Activated naive CD8-positive, alpha-beta T cell treated with anti-CD3 and anti-CD28 coated beads for 36 hours (primary cell): ENCODE measurements around the gene UBE2J2. TPM values are rescaled to one million over a fixed set of nuclear protein-coding genes. Genes with fewer than 3 reads are reported as not detected.

Source experiments
- DNase-seq: peaks from one replicate; pipeline ENCODE4 v3.0.0; 2021
- H3K27ac Mint-ChIP-seq: one replicate; pipeline ENCODE4 v1.8.0; 2022; ENCODE audit warnings: mild to moderate bottlenecking, moderate library complexity, mixed read lengths
- H3K27me3 Mint-ChIP-seq: one replicate; pipeline ENCODE4 v1.8.0; 2022; ENCODE audit warnings: mild to moderate bottlenecking, mixed read lengths
- H3K36me3 Mint-ChIP-seq: one replicate; pipeline ENCODE4 v1.8.0; 2021; ENCODE audit warnings: mild to moderate bottlenecking, mixed read lengths
- H3K4me1 Mint-ChIP-seq: one replicate; pipeline ENCODE4 v1.8.0; 2021; ENCODE audit warnings: mixed read lengths
- H3K4me3 Mint-ChIP-seq: one replicate; pipeline ENCODE4 v1.8.0; 2022; ENCODE audit warnings: mild to moderate bottlenecking, moderate library complexity, mixed read lengths
- H3K9me3 Mint-ChIP-seq: one replicate; pipeline ENCODE4 v1.8.0; 2022; ENCODE audit warnings: mixed read lengths
- total RNA-seq, 2 experiments: library from RNA; stranded (reverse); gene quantifications; one replicate each; pipeline ENCODE4 v1.2.3, GENCODE V29; 2021

The UBE2J2 gene
- total RNA-seq, 2 experiments from 2014 or later = 69.9 to 70.6 TPM

DNA sequence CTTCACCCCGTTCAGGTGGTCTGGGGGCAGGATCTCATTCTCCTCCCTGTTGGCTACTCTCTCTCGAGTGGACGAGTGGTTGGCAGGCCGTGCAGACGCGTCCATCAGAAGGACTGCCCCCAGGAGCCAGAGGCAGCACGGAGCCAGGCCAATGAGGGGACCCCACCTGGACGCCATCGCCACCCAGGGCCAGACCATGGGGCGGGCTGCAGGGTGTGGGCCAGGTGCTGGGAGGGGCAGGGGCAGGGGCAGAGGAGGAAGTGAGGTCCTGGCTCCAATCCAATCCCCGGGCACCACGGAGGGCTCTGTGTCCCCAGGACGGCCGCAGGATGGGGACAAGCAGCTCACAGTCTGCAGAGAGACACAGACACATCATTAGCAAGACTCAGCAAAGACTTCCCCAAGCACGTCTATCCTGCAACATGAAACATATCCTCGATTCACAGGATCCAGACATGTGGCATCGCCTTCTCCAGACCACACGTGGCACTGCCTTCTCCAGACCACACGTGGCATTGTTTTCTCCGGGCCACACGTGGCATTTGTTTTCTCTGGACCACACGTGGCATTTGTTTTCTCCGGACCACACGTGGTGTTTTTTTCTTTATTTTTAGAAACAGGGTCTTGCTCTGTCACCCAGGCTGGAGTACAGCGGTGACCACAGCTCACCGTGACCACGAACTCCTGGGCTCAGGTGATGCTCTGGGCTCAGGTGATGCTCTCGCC is 44.9 kb downstream of the UBE2J2 start:
- Mint-ChIP-seq H3K27ac (no peak overlapping the region), H3K36me3 (peaks cover 35% of the 10 kb centered on the region), H3K4me3 (no peak overlapping the region), H3K9me3 (no peaks in the 10 kb centered on the region), H3K27me3 (no peaks in the 10 kb centered on the region), H3K4me1 (peaks cover 17% of the 10 kb centered on the region)
- no peak for DNase-seq

DNA sequence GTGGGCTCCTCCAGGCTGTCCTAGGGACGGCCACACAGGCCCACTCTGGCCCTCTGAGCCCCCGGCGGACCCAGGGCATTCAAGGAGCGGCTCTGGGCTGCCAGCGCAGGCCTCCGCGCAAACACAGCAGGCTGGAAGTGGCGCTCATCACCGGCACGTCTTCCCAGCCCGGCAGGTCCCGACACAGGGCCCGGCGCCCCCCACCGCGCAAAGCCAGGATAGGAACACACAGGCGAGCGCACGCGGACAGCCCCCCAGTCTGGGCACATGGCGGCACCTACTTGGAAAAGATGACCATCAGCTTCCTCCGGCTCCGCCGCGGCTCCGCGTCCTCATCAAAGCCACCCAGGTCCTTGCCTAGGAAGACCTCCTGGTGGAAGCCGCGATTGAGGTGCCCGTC is 45.5 kb downstream of the UBE2J2 start:
- no peaks in the 10 kb centered on the region for H3K27me3 Mint-ChIP-seq
- no peaks in the 10 kb centered on the region for H3K9me3 Mint-ChIP-seq
- no peak overlapping the region for H3K27ac Mint-ChIP-seq
- H3K36me3 Mint-ChIP-seq = peaks cover 32% of the 10 kb centered on the region
- peaks cover 13% of the 10 kb centered on the region for H3K4me1 Mint-ChIP-seq
- DNase-seq = no peak
- no peak overlapping the region for H3K4me3 Mint-ChIP-seq

DNA sequence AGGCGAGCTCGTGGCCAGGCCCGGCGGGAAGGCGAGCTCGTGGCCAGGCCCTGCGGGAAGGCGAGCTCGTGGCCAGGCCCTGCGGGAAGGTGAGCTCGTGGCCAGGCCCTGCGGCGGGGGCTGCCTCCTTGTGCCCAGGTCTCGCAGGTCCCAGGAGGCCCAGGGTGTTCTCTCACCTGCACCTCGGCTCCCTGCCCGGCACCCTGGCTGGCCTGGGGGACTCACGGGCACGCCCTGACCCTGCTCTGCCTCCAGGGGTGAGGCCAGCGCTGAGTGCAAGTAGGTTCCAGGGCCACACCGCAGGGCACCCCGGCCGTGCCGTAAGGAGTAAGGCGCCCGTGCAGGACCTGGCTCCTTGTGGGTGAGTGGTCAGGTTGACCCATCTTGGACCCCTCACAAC is 46.3 kb downstream of the UBE2J2 start:
- H3K27ac Mint-ChIP-seq = no peak overlapping the region
- H3K9me3 Mint-ChIP-seq = no peaks in the 10 kb centered on the region
- H3K4me3 Mint-ChIP-seq = no peak overlapping the region
- no peak for DNase-seq
- H3K4me1 Mint-ChIP-seq = peaks cover 13% of the 10 kb centered on the region
- H3K27me3 Mint-ChIP-seq = no peaks in the 10 kb centered on the region
- H3K36me3 Mint-ChIP-seq = peaks cover 38% of the 10 kb centered on the region

DNA sequence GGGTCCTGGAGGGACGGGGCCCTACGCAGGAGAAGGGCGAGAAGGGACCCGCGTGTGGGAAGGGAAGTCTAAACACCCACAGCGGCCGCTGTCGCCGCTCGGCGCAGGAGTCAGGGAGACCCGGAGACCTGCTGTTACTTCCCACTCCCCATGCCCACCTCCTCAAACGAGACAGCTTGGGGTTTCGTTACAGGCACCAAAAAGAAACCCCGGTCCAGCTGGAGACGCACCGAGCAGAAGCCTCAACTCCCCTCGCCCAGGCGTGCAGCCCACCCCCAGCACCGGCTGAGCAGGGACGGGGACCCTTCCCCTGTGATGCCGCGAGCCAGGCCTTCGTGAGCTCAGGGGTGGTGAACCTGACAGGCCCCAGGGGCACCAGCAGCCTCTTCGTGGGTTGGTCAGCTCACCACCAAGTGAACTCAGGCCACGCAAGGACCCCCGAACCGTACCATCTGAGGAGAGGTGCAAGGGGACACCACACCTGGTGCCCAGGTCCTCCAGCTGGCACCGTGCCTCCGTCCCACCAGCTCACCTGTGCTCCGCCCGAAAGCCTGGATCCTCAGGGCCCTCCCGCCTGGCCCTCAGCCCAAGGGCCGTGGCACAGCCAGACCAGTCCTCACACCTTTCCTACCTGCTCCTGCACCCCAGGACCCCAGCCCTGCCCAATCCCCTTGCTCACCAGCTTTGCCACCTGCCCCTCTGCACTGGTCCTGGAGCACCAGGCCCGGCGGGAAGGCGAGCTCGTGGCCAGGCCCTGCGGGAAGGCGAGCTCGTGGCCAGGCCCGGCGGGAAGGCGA is 46.9 kb downstream of the UBE2J2 start:
- no peak overlapping the region for H3K4me3 Mint-ChIP-seq
- H3K4me1 Mint-ChIP-seq = peaks cover 13% of the 10 kb centered on the region
- H3K27ac Mint-ChIP-seq = no peak overlapping the region
- peaks cover 38% of the 10 kb centered on the region for H3K36me3 Mint-ChIP-seq
- no peaks in the 10 kb centered on the region for H3K27me3 Mint-ChIP-seq
- no peak for DNase-seq
- H3K9me3 Mint-ChIP-seq = no peaks in the 10 kb centered on the region

DNA sequence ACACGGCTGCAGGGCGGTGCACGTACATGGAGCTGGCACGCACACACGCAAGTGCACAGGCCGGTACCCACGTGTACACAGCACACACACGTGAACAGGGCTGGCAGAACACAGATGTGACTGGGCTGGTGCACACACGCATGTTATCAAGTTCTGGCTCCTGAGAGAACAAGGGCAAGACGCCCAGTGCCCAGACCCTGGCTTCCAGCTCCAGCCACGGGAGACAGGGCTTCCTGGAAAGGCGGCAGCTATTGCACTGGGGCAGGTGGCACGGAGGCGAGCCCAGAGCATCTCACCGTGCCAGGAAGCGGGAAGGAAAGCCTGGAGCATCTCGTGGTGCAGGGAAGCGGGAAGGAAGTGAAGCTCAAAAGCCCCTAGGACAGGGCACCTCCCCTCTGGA is 47.7 kb downstream of the UBE2J2 start:
- Mint-ChIP-seq H3K36me3 (peaks cover 36% of the 10 kb centered on the region), H3K27me3 (no peaks in the 10 kb centered on the region), H3K4me3 (no peak overlapping the region), H3K4me1 (peaks cover 13% of the 10 kb centered on the region), H3K9me3 (no peaks in the 10 kb centered on the region), H3K27ac (no peak overlapping the region)
- no peak for DNase-seq

DNA sequence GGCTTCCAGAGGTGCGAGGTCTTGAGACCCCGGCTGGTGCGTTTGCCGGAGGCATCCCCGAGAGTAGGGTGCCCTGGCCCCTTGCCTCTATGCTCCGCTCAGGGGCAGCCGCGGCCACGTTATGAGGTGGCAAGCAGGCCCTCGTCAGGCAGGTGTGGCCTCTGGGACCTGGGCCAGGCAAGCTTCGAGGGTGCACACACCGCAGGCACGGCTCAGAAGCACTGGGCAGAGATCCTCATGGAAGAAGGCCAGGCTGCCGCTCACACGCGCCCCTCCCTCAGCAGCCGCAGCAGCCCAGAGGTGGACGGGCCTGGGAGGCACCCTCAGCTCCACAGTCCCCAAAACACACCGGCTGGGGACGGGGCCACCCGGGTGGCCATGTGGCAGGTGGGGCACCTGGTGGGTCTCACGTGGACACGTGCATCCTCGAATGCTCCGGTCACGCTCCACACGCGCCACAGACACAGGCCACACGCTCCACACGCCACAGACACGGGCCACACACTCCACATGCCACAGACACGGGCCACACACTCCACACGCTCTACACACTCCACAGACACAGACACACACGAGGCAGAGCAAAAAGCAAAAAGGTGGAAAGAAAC is 48.3 kb downstream of the UBE2J2 start:
- H3K27ac Mint-ChIP-seq = no peak overlapping the region
- H3K9me3 Mint-ChIP-seq = no peaks in the 10 kb centered on the region
- H3K4me3 Mint-ChIP-seq = no peak overlapping the region
- no peak for DNase-seq
- H3K36me3 Mint-ChIP-seq = peaks cover 31% of the 10 kb centered on the region
- H3K4me1 Mint-ChIP-seq = peaks cover 9% of the 10 kb centered on the region
- H3K27me3 Mint-ChIP-seq = no peaks in the 10 kb centered on the region

GRCh38 chr1:1223891-1224290 is 49.8 kb downstream of the UBE2J2 start:
- Mint-ChIP-seq H3K9me3 (no peaks in the 10 kb centered on the region), H3K27me3 (no peaks in the 10 kb centered on the region), H3K4me1 (no peaks in the 10 kb centered on the region), H3K27ac (no peak overlapping the region), H3K36me3 (peaks cover 20% of the 10 kb centered on the region), H3K4me3 (no peak overlapping the region)
- no peak for DNase-seq

DNA sequence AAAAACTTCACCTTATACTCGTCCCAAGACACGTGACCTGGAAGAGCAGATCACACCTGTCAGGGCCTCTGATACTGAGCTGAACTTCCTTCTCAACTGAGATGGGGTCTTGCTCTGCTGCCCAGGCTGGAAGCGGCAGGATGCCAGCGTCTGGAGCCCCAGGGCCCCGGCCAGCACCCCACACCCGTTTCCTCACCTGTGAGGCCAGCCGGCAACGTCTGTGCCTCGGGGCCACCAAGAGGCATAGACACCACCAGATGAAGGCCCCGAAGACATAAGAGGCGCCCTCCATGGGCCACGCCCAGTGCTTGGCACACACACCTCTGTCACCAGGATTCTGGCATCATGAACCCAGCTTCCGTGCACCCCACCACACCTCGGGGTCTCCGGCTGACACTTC is 50.3 kb downstream of the UBE2J2 start:
- no peak overlapping the region for H3K27ac Mint-ChIP-seq
- peaks cover 19% of the 10 kb centered on the region for H3K36me3 Mint-ChIP-seq
- no peaks in the 10 kb centered on the region for H3K4me1 Mint-ChIP-seq
- no peak overlapping the region for H3K4me3 Mint-ChIP-seq
- no peak for DNase-seq
- H3K9me3 Mint-ChIP-seq = no peaks in the 10 kb centered on the region
- H3K27me3 Mint-ChIP-seq = no peaks in the 10 kb centered on the region

- Mint-ChIP-seq H3K4me3 (no peak overlapping the region), H3K9me3 (no peaks in the 10 kb centered on the region), H3K27ac (no peak overlapping the region), H3K27me3 (no peaks in the 10 kb centered on the region), H3K36me3 (peaks cover 24% of the 10 kb centered on the region), H3K4me1 (peaks cover 4% of the 10 kb centered on the region)
- DNase-seq = no peak
Observed at GRCh38 chr1:1222575-1223225, 51.0 kb downstream of the UBE2J2 start.

DNA sequence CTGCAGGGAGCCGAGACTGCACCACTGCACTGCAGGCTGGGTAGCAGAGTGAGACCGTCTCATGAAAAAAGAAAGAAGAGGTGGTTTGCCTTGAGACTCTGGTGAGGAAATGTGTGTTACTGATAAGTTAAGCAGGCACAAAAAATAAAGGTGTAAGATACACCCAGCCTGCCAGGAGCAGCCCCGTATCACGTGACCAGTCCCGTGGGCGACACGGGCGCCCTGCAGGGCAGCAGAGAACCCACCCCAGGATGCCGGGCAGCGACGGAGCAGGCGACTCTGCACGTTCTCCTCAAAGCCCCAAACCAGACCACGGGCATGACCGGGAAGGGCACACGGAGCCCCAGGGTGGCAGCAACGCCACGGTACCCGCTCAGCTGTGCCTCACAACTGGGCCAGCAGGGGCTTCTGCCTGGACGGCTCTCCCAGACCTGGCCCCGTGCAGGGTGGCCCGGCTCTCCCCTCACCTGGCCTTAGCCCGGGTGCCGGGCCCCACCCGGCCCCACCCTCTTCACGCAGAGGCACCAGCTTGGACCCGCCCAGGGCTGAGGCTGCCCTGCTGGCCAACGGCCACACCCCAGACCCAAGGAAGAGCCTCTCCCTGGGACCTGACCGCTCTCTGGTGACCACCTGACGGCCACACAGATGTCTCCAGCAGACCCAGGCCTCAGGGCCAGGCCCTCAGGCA is 51.6 kb downstream of the UBE2J2 start:
- no peak for DNase-seq
- Mint-ChIP-seq H3K27ac (no peak overlapping the region), H3K4me3 (no peak overlapping the region), H3K36me3 (peaks cover 26% of the 10 kb centered on the region), H3K4me1 (peaks cover 6% of the 10 kb centered on the region), H3K9me3 (no peaks in the 10 kb centered on the region), H3K27me3 (no peaks in the 10 kb centered on the region)

DNA sequence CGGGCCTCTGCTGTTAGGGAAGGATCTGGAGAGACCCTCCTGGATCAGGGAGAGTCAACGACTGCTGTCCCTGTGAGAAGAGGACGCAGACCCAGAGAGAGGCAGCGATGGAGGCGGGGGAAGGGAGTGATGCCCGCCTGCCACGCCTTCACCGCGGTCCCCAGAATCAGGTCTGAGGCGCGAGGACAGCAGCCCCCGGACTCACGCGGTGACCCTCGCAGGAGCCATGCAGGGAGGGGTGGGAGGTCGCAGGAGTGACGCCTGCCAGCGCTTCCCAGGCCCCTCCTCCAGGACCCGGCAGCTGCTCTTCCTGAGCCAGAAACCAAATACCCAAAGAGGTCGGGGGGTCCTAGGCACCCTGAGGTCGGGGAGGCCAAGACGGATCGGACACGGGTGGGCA is 53.5 kb downstream of the UBE2J2 start:
- H3K4me3 Mint-ChIP-seq = no peak overlapping the region
- peaks cover 27% of the 10 kb centered on the region for H3K36me3 Mint-ChIP-seq
- H3K9me3 Mint-ChIP-seq = no peaks in the 10 kb centered on the region
- H3K4me1 Mint-ChIP-seq = peaks cover 17% of the 10 kb centered on the region
- no peaks in the 10 kb centered on the region for H3K27me3 Mint-ChIP-seq
- DNase-seq = no peak
- H3K27ac Mint-ChIP-seq = no peak overlapping the region

- Mint-ChIP-seq H3K27me3 (no peaks in the 10 kb centered on the region), H3K9me3 (no peaks in the 10 kb centered on the region), H3K27ac (no peak overlapping the region), H3K4me1 (peaks cover 25% of the 10 kb centered on the region), H3K36me3 (peaks cover 28% of the 10 kb centered on the region), H3K4me3 (no peak overlapping the region)
- DNase-seq = no peak
Observed at GRCh38 chr1:1219341-1219740, 54.3 kb downstream of the UBE2J2 start.

- Mint-ChIP-seq H3K4me1 (peaks cover 28% of the 10 kb centered on the region), H3K27me3 (no peaks in the 10 kb centered on the region), H3K9me3 (no peaks in the 10 kb centered on the region), H3K4me3 (no peak overlapping the region), H3K36me3 (peaks cover 26% of the 10 kb centered on the region), H3K27ac (no peak overlapping the region)
- no peak for DNase-seq
Observed at GRCh38 chr1:1218524-1219200, 55.0 kb downstream of the UBE2J2 start.
